GM23338 (cell line): ENCODE results near the gene TMSB15A. TPM values are rescaled to one million over a fixed set of nuclear protein-coding genes. Genes with fewer than 3 reads are reported as not detected.
"Not testable (repeated sequence)": the region's sequence is repeated elsewhere in the genome, so short reads cannot be mapped to it uniquely, and the experiment has no call there.

Source experiments
- ATAC-seq: fragments of 200-7000 bp; cut with Tn5 transposase; 3 replicates; pipeline ENCODE4 v1.9.1; 2020
- DNase-seq: peaks from one replicate; pipeline ENCODE4 v3.0.0-alpha.2; 2015; ENCODE audit warnings: low spot score
- H2AFZ ChIP-seq: fragments of 200-600 bp; sonication (generic); 2 replicates; pipeline ENCODE4 v1.8.0; 2016; ENCODE audit warnings: antibody characterized with exemption, mild to moderate bottlenecking, moderate library complexity
- H3F3A ChIP-seq: fragments of 200-600 bp; sonication (generic); replicated peaks from 2 replicates; pipeline ENCODE4 v1.8.0; 2017; ENCODE audit warnings: antibody characterized with exemption, mixed run types, low read depth
- H3K27ac ChIP-seq: fragments of 200-600 bp; sonication (generic); 2 replicates; pipeline ENCODE4 v1.6.1; 2016; ENCODE audit warnings: low read depth
- H3K27me3 ChIP-seq: fragments of 200-600 bp; sonication (generic); 2 replicates; pipeline ENCODE4 v1.8.0; 2016; ENCODE audit warnings: mild to moderate bottlenecking, mixed run types, moderate library complexity; ENCODE audit not compliant: insufficient read depth
- H3K36me3 ChIP-seq: fragments of 200-600 bp; sonication (generic); 2 replicates; pipeline ENCODE4 v1.8.0; 2016; ENCODE audit warnings: mild to moderate bottlenecking; ENCODE audit not compliant: insufficient read depth
- H3K4me1 ChIP-seq: fragments of 200-600 bp; sonication (generic); 2 replicates; pipeline ENCODE4 v1.8.0; 2016; ENCODE audit warnings: mild to moderate bottlenecking, moderate library complexity; ENCODE audit not compliant: insufficient read depth
- H3K4me2 ChIP-seq: fragments of 200-600 bp; sonication (generic); 2 replicates; pipeline ENCODE4 v1.7.1; 2017; ENCODE audit warnings: mixed run types
- H3K4me3 ChIP-seq: fragments of 200-600 bp; sonication (generic); 2 replicates; pipeline ENCODE4 v1.6.1; 2016; ENCODE audit warnings: mixed run types
- H3K79me2 ChIP-seq: fragments of 200-600 bp; sonication (generic); replicated peaks from 2 replicates; pipeline ENCODE4 v1.8.0; 2017; ENCODE audit warnings: mild to moderate bottlenecking; ENCODE audit not compliant: insufficient read depth
- H3K9me2 ChIP-seq: fragments of 200-600 bp; sonication (generic); 2 replicates; pipeline ENCODE4 v1.8.0; 2017; ENCODE audit not compliant: insufficient read depth
- H4K20me1 ChIP-seq: fragments of 200-600 bp; sonication (generic); replicated peaks from 2 replicates; pipeline ENCODE4 v1.8.0; 2017; ENCODE audit warnings: mild to moderate bottlenecking; ENCODE audit not compliant: insufficient read depth
- H3K27ac Mint-ChIP-seq: 2 replicates; pipeline ENCODE4 v1.8.0; 2020; ENCODE audit warnings: inconsistent platforms, mild to moderate bottlenecking, moderate library complexity, mixed read lengths
- H3K27me3 Mint-ChIP-seq: 3 replicates; pipeline ENCODE4 v1.8.0; 2022; ENCODE audit warnings: low read depth, mild to moderate bottlenecking, moderate library complexity, mixed read lengths, inconsistent platforms; ENCODE audit not compliant: insufficient read depth, poor library complexity
- H3K36me3 Mint-ChIP-seq: 3 replicates; pipeline ENCODE4 v1.8.0; 2021; ENCODE audit warnings: low read depth, mild to moderate bottlenecking, inconsistent platforms, moderate library complexity, mixed read lengths
- H3K4me1 Mint-ChIP-seq: 3 replicates; pipeline ENCODE4 v1.8.0; 2020; ENCODE audit warnings: mild to moderate bottlenecking, inconsistent platforms, mixed read lengths
- H3K4me3 Mint-ChIP-seq: 3 replicates; pipeline ENCODE4 v1.8.0; 2021; ENCODE audit warnings: moderate library complexity, mild to moderate bottlenecking, inconsistent platforms, mixed read lengths
- H3K9me3 Mint-ChIP-seq: 3 replicates; pipeline ENCODE4 v1.8.0; 2020; ENCODE audit warnings: moderate library complexity, mild to moderate bottlenecking, inconsistent platforms, mixed read lengths
- EZH2 ChIP-seq: fragments of 200-600 bp; sonication (generic); IDR thresholded peaks from one replicate; pipeline ENCODE4 v1.8.0; 2017; ENCODE audit warnings: antibody characterized with exemption, mild to moderate bottlenecking, low read depth; ENCODE audit not compliant: unreplicated experiment
- POLR2AphosphoS5 ChIP-seq: IDR thresholded peaks from 2 replicates; pipeline ENCODE4 v1.6.1; 2016; ENCODE audit warnings: antibody characterized with exemption, low read depth
- STAT1 ChIP-seq: IDR thresholded peaks from one replicate; pipeline ENCODE4 v1.6.1; 2016; ENCODE audit warnings: antibody characterized with exemption; ENCODE audit not compliant: unreplicated experiment
- ZNF114 ChIP-seq: fragments of 250-450 bp; sonication (Bioruptor Pico); IDR thresholded peaks from 2 replicates; pipeline ENCODE4 v1.5.0; 2020; ENCODE audit warnings: mild to moderate bottlenecking, moderate library complexity
- ZNF462 ChIP-seq: fragments of 250-450 bp; sonication (Bioruptor Pico); IDR thresholded peaks from 2 replicates; pipeline ENCODE4 v1.5.0; 2020; ENCODE audit warnings: mild to moderate bottlenecking, moderate library complexity
- polyA plus RNA-seq: library from polyadenylated mRNA; unstranded; fragments of >200 nt; fragmentation: Nextera tagmentation; extraction: Ambion mirVana; gene quantifications from 2 replicates; pipeline ENCODE4 v1.2.1, GENCODE V29; 2016
- total RNA-seq: library from RNA; depleted of rRNA; stranded (reverse); fragments of >200 nt; shearing (Covaris generic); gene quantifications from 2 replicates; pipeline ENCODE4 v1.2.3, GENCODE V29; 2014

TMSB15A gene
- total and polyA plus RNA-seq, 2 experiments from 2014 or later: 81.3 to 230 TPM

- no peak for TF ChIP-seq ZNF114 (CRISPR knock-in tag)
Observed at GRCh38 chrX:102498732-102499131, 17.8 kb downstream of the TMSB15A start (continued).

- Histone ChIP-seq H3K4me3 (no peak overlapping the region), H3K9me2 (no peaks in the 10 kb centered on the region), H3K79me2 (no peaks in the 10 kb centered on the region), H2AFZ (no peak overlapping the region), H3K4me1 (no peaks in the 10 kb centered on the region), H4K20me1 (no peaks in the 10 kb centered on the region), H3K36me3 (no peaks in the 10 kb centered on the region), H3K27ac (no peak overlapping the region), H3F3A (no peaks in the 10 kb centered on the region), H3K4me2 (no peak overlapping the region), H3K27me3 (no peaks in the 10 kb centered on the region)
- DNase-seq: no peak
- TF ChIP-seq ZNF462 (CRISPR knock-in tag) (no peak), POLR2AphosphoS5 (no peak), EZH2 (no peak), STAT1 (no peak)
- Mint-ChIP-seq H3K4me1 (no peaks in the 10 kb centered on the region), H3K9me3 (no peaks in the 10 kb centered on the region), H3K4me3 (no peak overlapping the region), H3K27me3 (no peaks in the 10 kb centered on the region), H3K27ac (no peak overlapping the region), H3K36me3 (no peaks in the 10 kb centered on the region)
- ATAC-seq: no peak
Observed at GRCh38 chrX:102491766-102492165, 24.8 kb downstream of the TMSB15A start.

- not testable (repeated sequence) for H3K27me3 Mint-ChIP-seq, H3K36me3 ChIP-seq, H3F3A ChIP-seq, H3K4me3 ChIP-seq, H3K27ac Mint-ChIP-seq, H3K4me1 Mint-ChIP-seq, H3K4me2 ChIP-seq, H4K20me1 ChIP-seq, H3K4me1 ChIP-seq, H2AFZ ChIP-seq, DNase-seq, H3K79me2 ChIP-seq, H3K4me3 Mint-ChIP-seq, H3K27ac ChIP-seq, H3K36me3 Mint-ChIP-seq, H3K27me3 ChIP-seq, H3K9me3 Mint-ChIP-seq, H3K9me2 ChIP-seq
- peak; percentile 97 for ATAC-seq
Observed at GRCh38 chrX:102478765-102479164, 37.8 kb downstream of the TMSB15A start.

GRCh38 chrX:102471762-102472220, 44.7 kb downstream of the TMSB15A start, which contains the start of gene TCP11X2:
TSS of gene TCP11X2 (minus strand) at chrX:102471812.
- H3K27ac Mint-ChIP-seq, H3F3A ChIP-seq, H3K36me3 ChIP-seq, H3K9me2 ChIP-seq, H3K4me3 ChIP-seq, H3K27me3 ChIP-seq, DNase-seq, H3K4me1 Mint-ChIP-seq, H3K27ac ChIP-seq, H3K4me3 Mint-ChIP-seq, H3K79me2 ChIP-seq, H3K4me1 ChIP-seq, H3K36me3 Mint-ChIP-seq, H3K9me3 Mint-ChIP-seq, H3K4me2 ChIP-seq, H3K27me3 Mint-ChIP-seq, H4K20me1 ChIP-seq, H2AFZ ChIP-seq: not testable (repeated sequence)
- peak; percentile 97 for ATAC-seq

GRCh38 chrX:102470215-102470614, 46.3 kb downstream of the TMSB15A start:
- not testable (repeated sequence) for H4K20me1 ChIP-seq, H3K4me1 ChIP-seq, H3K27ac Mint-ChIP-seq, H3K4me3 Mint-ChIP-seq, H3K4me3 ChIP-seq, H3K27me3 ChIP-seq, DNase-seq, H3K79me2 ChIP-seq, H3K9me2 ChIP-seq, H3K4me1 Mint-ChIP-seq, H3K36me3 Mint-ChIP-seq, H2AFZ ChIP-seq, H3K9me3 Mint-ChIP-seq, H3K27me3 Mint-ChIP-seq, H3K4me2 ChIP-seq, H3K36me3 ChIP-seq, H3F3A ChIP-seq, ATAC-seq, H3K27ac ChIP-seq
